ENCODE results near the gene NPAT. TPM values are rescaled to one million over a fixed set of nuclear protein-coding genes. Genes with fewer than 3 reads are reported as not detected.

Gene NPAT
- total RNA-seq (10 to 100 TPM in 4 of 9 donors, 1 to 10 TPM in 5; 7.0 to 12.3 (median 8.9) TPM), polyA plus RNA-seq (1 to 10 TPM; 1.8 to 3.8 TPM)
- long read RNA-seq, donor 1, result 0 reads
- long read RNA-seq, donor 2, partial matches to known transcripts, result 6 of 6 reads
- long read RNA-seq, donor 2, other reads (novel, unspliced or antisense), result 0 of 6 reads
- long read RNA-seq, donor 3, partial matches to known transcripts, result 3 of 3 reads
- long read RNA-seq, donor 3, other reads (novel, unspliced or antisense), result 0 of 3 reads

DNA sequence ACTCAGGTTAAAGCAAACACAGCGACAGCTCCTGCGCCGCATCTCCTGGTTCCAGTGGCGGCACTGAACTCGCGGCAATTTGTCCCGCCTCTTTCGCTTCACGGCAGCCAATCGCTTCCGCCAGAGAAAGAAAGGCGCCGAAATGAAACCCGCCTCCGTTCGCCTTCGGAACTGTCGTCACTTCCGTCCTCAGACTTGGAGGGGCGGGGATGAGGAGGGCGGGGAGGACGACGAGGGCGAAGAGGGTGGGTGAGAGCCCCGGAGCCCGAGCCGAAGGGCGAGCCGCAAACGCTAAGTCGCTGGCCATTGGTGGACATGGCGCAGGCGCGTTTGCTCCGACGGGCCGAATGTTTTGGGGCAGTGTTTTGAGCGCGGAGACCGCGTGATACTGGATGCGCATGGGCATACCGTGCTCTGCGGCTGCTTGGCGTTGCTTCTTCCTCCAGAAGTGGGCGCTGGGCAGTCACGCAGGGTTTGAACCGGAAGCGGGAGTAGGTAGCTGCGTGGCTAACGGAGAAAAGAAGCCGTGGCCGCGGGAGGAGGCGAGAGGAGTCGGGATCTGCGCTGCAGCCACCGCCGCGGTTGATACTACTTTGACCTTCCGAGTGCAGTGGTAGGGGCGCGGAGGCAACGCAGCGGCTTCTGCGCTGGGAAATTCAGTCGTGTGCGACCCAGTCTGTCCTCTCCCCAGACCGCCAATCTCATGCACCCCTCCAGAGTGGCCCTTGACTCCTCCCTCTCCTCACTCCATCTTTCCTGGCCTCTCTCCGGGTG is at the start of gene NPAT, which contains the start of gene ATM:
Gene NPAT, minus strand, starts transcription at position 65 of the 774 bp plus-strand sequence. CDS start 102 bp downstream, outside the sequence.
Gene ATM, plus strand, starts transcription at position 494 of the 774 bp plus-strand sequence. CDS start 4,558 bp downstream, outside the sequence.
- TF ChIP-seq POLR2A (IDR thresholded peaks at IDR 0.05) (peak; percentile 4 to 90), CTCF (IDR thresholded peaks at IDR 0.05) (peak; percentile 55 to 95 (median 75))
- intact Hi-C loops (cut with DNase I), result loop anchor here in 7 of 10 donors (1.0 to 10.0 kb wide), 10 partner anchors 48 to 272 kb away; partner anchors contain the start of genes ACAT1 (in 3 of the 7), C11orf65 (in 2 of the 7), CUL5 (in 2 of the 7) and POGLUT3 (in 1 of the 7)
- no peaks in the 10 kb centered on the region for H3K27me3 ChIP-seq
- peaks cover 0 to 81% (median 33%) of the 10 kb centered on the region in 12 donors for H3K4me1 ChIP-seq
- peak; percentile 99 to 100 (median 100) for DNase-seq
- peak within 1 kb of the TSS; percentile 68 to 93 (median 78) for H3K4me3 ChIP-seq
- peak; percentile 97 to 99 (median 98) for ATAC-seq
- H3K36me3 ChIP-seq, result peaks cover 0 to 10% (median 4%) of the 10 kb centered on the region in 9 donors
- WGBS, 4 donors, result 0% methylated on average over 54 to 70 of the region's 70 CpGs
- H3K27ac ChIP-seq, result peak within 1 kb of the TSS; percentile 75 to 98 (median 93)
- no peaks in the 10 kb centered on the region for H3K9me3 ChIP-seq

- no peaks in the 10 kb centered on the region for H3K4me1 ChIP-seq
- H3K27ac ChIP-seq, result no peak overlapping the region
- intact Hi-C loops (cut with DNase I), result no loop called here
- H3K9me3 ChIP-seq, result peaks cover 0 to 6% (median 0%) of the 10 kb centered on the region in 12 donors
- DNase-seq (no peak), ATAC-seq (no peak)
- TF ChIP-seq POLR2A (IDR thresholded peaks at IDR 0.05) (no peak), CTCF (IDR thresholded peaks at IDR 0.05) (no peak)
- WGBS, 4 donors, result 91 to 96% (median 94%) methylated on average over 3 of the region's 3 CpGs
- H3K4me3 ChIP-seq, result no peak overlapping the region
- no peaks in the 10 kb centered on the region for H3K27me3 ChIP-seq
- H3K36me3 ChIP-seq, result peaks cover 0 to 81% (median 68%) of the 10 kb centered on the region in 9 donors
Observed at GRCh38 chr11:108269583-108269982, 47.1 kb upstream of the NPAT start.

- DNase-seq, result no peak
- no peaks in the 10 kb centered on the region for H3K4me1 ChIP-seq
- intact Hi-C loops (cut with DNase I), result loop anchor here in 1 of 10 donors (10.0 kb wide), 1 partner anchor 62 kb away; no protein-coding TSS in a partner anchor
- peaks cover 2 to 100% (median 98%) of the 10 kb centered on the region in 9 donors for H3K36me3 ChIP-seq
- H3K27ac ChIP-seq, result no peak overlapping the region
- no peak overlapping the region for H3K4me3 ChIP-seq
- no peaks in the 10 kb centered on the region for H3K9me3 ChIP-seq
- no peak for ATAC-seq
- no peak for TF ChIP-seq CTCF (IDR thresholded peaks at IDR 0.05)
- TF ChIP-seq POLR2A (IDR thresholded peaks at IDR 0.05), result no peak
- H3K27me3 ChIP-seq, result no peaks in the 10 kb centered on the region
- WGBS, 4 donors, result 92 to 98% (median 95%) methylated on average over 1 of the region's 1 CpG
Observed at GRCh38 chr11:108253176-108253575, 30.7 kb upstream of the NPAT start.

GRCh38 chr11:108246885-108247284 is 24.4 kb upstream of the NPAT start:
- intact Hi-C loops (cut with DNase I), result no loop called here
- H3K27ac ChIP-seq, result no peak overlapping the region
- no peaks in the 10 kb centered on the region for H3K27me3 ChIP-seq
- ATAC-seq (no peak), DNase-seq (no peak)
- peaks cover 0 to 95% (median 75%) of the 10 kb centered on the region in 9 donors for H3K36me3 ChIP-seq
- H3K9me3 ChIP-seq, result no peaks in the 10 kb centered on the region
- 88 to 95% (median 92%) methylated on average over 2 of the region's 2 CpGs for WGBS, 4 donors
- H3K4me3 ChIP-seq, result no peak overlapping the region
- no peaks in the 10 kb centered on the region for H3K4me1 ChIP-seq
- TF ChIP-seq CTCF (IDR thresholded peaks at IDR 0.05), result no peak
- no peak for TF ChIP-seq POLR2A (IDR thresholded peaks at IDR 0.05)

All from heart left ventricle (tissue), 16 donors.